HG02610 (cell line): ENCODE results near the gene CTPS2.
"Not testable (repeated sequence)": the region's sequence is repeated elsewhere in the genome, so short reads cannot be mapped to it uniquely, and the experiment has no call there.

Experiments used
- ATAC-seq: cut with Tn5 transposase; IDR thresholded peaks from one replicate; pipeline ENCODE4 v1.9.1; 2021; ENCODE audit warnings: mild to moderate bottlenecking, moderate library complexity; ENCODE audit not compliant: unreplicated experiment

The CTPS2 gene

GRCh38 chrX:16610121-16610621, 102.3 kb downstream of the CTPS2 start:
- no peak for ATAC-seq

GRCh38 chrX:16606142-16606720, 106.2 kb downstream of the CTPS2 start:
- no peak for ATAC-seq

GRCh38 chrX:16604337-16604736, 108.1 kb downstream of the CTPS2 start:
- ATAC-seq = no peak

GRCh38 chrX:16603822-16604221, 108.6 kb downstream of the CTPS2 start:
- ATAC-seq = no peak

- ATAC-seq = not testable (repeated sequence)
These were observed 109.2 kb downstream of the CTPS2 start for GRCh38 chrX:16603235-16603634.

GRCh38 chrX:16601885-16602284, 110.6 kb downstream of the CTPS2 start:
- no peak for ATAC-seq

GRCh38 chrX:16594490-16594889, 118.0 kb downstream of the CTPS2 start:
- ATAC-seq = no peak

- ATAC-seq = no peak
These were observed 118.7 kb downstream of the CTPS2 start for GRCh38 chrX:16593801-16594200.

GRCh38 chrX:16592194-16592770, 120.2 kb downstream of the CTPS2 start:
- no peak for ATAC-seq

- ATAC-seq = no peak
These were observed 122.6 kb downstream of the CTPS2 start for GRCh38 chrX:16589826-16590225.

GRCh38 chrX:16589211-16589610, 123.3 kb downstream of the CTPS2 start:
- no peak for ATAC-seq

GRCh38 chrX:16588266-16588665, 124.2 kb downstream of the CTPS2 start:
- no peak for ATAC-seq

GRCh38 chrX:16587836-16588235, 124.6 kb downstream of the CTPS2 start:
- ATAC-seq = no peak

- no peak for ATAC-seq
These were observed 125.9 kb downstream of the CTPS2 start for GRCh38 chrX:16586377-16587112.

GRCh38 chrX:16585486-16586376, 126.7 kb downstream of the CTPS2 start:
- ATAC-seq = no peak

GRCh38 chrX:16580004-16580797, 132.3 kb downstream of the CTPS2 start:
- not testable (repeated sequence) for ATAC-seq

- ATAC-seq = no peak
These were observed 133.0 kb downstream of the CTPS2 start for GRCh38 chrX:16579517-16579916.

- no peak for ATAC-seq
These were observed 134.3 kb downstream of the CTPS2 start for GRCh38 chrX:16578218-16578617.

- ATAC-seq = no peak
These were observed 134.9 kb downstream of the CTPS2 start for GRCh38 chrX:16577483-16578029.

- not testable (repeated sequence) for ATAC-seq
These were observed 137.1 kb downstream of the CTPS2 start for GRCh38 chrX:16575388-16575787.
